ENCODE data around the gene SGK1.

The SGK1 gene

DNA sequence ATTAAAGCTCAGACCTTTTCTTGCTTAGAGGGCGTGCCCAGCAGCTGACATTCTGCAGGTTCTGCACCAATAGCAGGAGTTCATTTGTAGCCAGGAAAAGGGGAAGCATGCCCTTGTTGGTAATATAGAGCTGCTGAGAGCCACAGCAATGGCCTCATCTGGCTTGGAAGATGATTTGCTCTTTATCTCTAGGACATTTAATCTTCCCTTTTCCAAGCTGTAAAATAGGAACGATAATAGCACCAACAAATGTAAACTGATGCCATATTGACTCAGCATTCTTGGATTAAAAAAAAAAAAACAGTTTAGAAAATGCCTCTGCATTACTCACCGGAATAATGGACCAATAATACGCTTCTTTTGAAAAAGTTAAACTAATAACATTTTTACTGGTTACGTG lies 172.1 kb downstream of the SGK1 start:
- Histone ChIP-seq H3K4me3 (no peak overlapping the region), H3K27ac (no peak overlapping the region), H3K36me3 (ENCODE audit: insufficient read depth, low read length) (no peaks in the 10 kb centered on the region), H3K9ac (ENCODE audit: insufficient read length) (no peak overlapping the region), H3K9me3 (ENCODE audit: low read depth, low read length) (no peaks in the 10 kb centered on the region)
- no peak for TF ChIP-seq EZH2 (IDR thresholded peaks at IDR 0.05)
- no peak for TF ChIP-seq FOXP2 (optimal IDR thresholded peaks at IDR 0.05; ENCODE audit: control extremely low read depth, extremely low read length, insufficient read depth)
- no peak for TF ChIP-seq POLR2AphosphoS5 (IDR thresholded peaks at IDR 0.05; ENCODE audit: borderline replicate concordance, low read depth, low read length)
- DNase-seq (ENCODE audit: low read depth, low spot score) = no peak

DNA sequence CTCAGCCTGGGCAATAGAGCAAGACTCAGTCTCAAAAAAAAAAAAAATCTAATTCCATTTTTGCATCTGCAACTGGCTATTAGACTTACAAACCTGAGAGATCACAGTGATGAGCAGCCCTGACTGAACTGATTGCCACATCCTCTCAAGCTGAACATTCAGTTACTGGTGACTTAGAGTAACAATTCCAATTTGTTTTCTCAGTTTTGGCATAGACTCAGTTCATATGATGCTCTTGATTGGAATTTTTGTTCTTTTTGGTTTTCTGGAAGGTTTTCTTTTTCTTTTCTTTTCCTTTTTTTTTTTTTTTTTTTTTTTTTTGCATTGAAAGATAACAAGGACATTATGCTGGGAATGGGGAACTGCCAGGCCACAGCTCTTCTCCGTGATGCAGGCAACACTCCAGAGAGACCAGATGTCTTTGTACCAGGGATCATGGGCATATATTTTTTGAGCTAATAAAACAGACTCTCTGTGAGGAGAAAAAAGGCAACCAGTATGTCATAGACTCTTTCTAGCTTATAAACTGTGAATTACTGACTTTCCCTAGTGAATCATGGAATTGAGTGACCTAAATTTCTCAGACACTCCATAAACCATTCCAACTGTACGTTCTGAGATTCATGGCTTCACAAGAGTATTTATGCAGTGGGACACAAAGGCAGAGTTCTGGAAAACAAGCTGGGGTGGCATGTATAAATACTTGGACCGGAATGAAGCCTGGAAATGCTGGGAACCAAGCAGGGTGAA lies 179.5 kb downstream of the SGK1 start:
- no peak overlapping the region for H3K9ac ChIP-seq (ENCODE audit: insufficient read length)
- no peak overlapping the region for H3K27ac ChIP-seq
- H3K36me3 ChIP-seq (ENCODE audit: insufficient read depth, low read length) = no peaks in the 10 kb centered on the region
- no peak overlapping the region for H3K4me3 ChIP-seq
- H3K9me3 ChIP-seq (ENCODE audit: low read depth, low read length) = no peaks in the 10 kb centered on the region
- TF ChIP-seq EZH2 (IDR thresholded peaks at IDR 0.05) (no peak), POLR2AphosphoS5 (IDR thresholded peaks at IDR 0.05; ENCODE audit: borderline replicate concordance, low read depth, low read length) (no peak), FOXP2 (optimal IDR thresholded peaks at IDR 0.05; ENCODE audit: control extremely low read depth, extremely low read length, insufficient read depth) (no peak)
- DNase-seq (ENCODE audit: low read depth, low spot score) = no peak

DNA sequence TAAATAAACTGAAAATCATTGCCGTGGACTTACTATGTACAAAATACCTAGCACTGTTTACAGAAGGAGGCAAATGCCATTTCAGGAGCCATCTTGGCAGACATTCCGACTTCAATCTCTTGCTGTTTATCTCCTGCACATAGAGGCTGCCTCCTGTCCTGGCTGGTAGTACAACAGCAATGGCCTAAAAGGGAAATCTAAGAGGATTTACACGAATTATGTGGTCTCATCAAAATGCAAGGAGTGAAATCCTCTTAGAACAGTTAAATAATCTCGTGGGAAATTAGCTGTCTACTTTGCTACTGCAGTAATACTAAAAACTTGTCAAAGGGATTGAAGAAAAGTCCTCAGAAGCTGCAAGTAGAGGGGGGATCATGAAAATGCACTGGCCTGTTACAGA lies 183.3 kb downstream of the SGK1 start:
- TF ChIP-seq POLR2AphosphoS5 (IDR thresholded peaks at IDR 0.05; ENCODE audit: borderline replicate concordance, low read depth, low read length) (no peak), FOXP2 (optimal IDR thresholded peaks at IDR 0.05; ENCODE audit: control extremely low read depth, extremely low read length, insufficient read depth) (no peak), EZH2 (IDR thresholded peaks at IDR 0.05) (no peak)

DNA sequence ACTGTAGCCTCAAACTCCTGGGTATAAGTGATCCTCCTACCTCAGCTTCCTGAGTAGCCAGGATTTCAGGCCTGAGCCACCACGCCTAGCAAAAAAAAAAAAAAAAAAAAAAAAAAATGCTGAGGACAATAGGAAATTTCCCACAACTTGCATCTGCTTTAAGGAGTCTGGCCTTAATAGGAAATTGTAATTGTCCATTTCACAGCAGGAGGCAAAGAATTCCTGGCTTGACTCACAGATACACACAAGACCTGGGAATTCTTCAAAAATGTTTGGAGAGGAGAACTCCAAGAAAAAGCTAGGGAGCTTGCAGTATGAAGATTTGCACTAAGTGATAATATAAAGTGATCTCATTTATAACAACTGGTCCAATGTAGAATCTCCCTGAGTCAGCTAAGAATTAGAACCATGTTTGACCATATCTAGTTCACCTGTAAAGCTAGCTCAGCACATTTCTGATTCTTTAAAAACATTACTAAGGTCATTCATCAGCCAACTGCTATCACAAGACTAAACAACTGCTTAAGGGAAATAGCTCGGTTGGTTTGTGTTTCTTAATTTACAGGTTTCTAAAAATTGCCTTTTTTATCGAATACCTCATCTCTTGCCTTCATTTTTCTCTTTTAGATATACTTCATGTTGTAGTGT lies 185.3 kb downstream of the SGK1 start:
- Histone ChIP-seq H3K4me3 (no peak overlapping the region), H3K27ac (no peak overlapping the region), H3K36me3 (ENCODE audit: insufficient read depth, low read length) (no peaks in the 10 kb centered on the region), H3K9me3 (ENCODE audit: low read depth, low read length) (no peaks in the 10 kb centered on the region), H3K9ac (ENCODE audit: insufficient read length) (no peak overlapping the region)
- no peak for DNase-seq (ENCODE audit: low read depth, low spot score)
- TF ChIP-seq FOXP2 (optimal IDR thresholded peaks at IDR 0.05; ENCODE audit: control extremely low read depth, extremely low read length, insufficient read depth) (no peak), POLR2AphosphoS5 (IDR thresholded peaks at IDR 0.05; ENCODE audit: borderline replicate concordance, low read depth, low read length) (no peak), EZH2 (IDR thresholded peaks at IDR 0.05) (no peak)

More for the DNA sequence above, 183.3 kb downstream of the SGK1 start:
- Histone ChIP-seq H3K9ac (ENCODE audit: insufficient read length) (no peak overlapping the region), H3K4me3 (no peak overlapping the region), H3K9me3 (ENCODE audit: low read depth, low read length) (no peaks in the 10 kb centered on the region), H3K36me3 (ENCODE audit: insufficient read depth, low read length) (no peaks in the 10 kb centered on the region), H3K27ac (no peak overlapping the region)
- no peak for DNase-seq (ENCODE audit: low read depth, low spot score)

DNA sequence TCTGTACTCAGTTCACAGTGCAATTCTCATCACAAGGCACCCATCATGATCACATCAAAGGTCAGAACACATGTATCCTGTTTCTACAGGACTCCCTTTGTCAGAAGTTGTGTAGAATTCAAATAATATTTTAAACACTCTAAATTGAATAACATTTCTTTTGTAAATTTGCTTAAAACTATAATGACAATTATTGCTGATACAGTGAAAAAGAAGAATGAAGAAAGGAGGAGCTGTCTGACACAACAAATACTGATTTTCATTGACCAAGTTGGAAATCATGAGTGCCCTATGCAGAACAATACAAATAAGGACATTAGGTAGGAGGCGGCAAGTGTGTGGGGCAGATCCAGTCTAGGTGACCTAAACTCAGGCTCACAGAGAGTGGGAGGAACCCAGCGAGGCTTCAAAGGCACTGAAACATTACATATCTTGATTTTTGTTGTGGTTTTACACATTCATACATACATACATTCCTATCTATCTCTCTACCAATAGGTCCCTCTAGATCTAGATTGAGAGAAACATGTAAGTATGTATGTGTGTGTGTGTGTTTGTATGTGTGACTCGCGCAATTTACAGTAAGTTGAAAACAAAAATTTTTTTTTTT lies 186.3 kb downstream of the SGK1 start:
- no peak for TF ChIP-seq POLR2AphosphoS5 (IDR thresholded peaks at IDR 0.05; ENCODE audit: borderline replicate concordance, low read depth, low read length)
- TF ChIP-seq EZH2 (IDR thresholded peaks at IDR 0.05) = no peak
- TF ChIP-seq FOXP2 (optimal IDR thresholded peaks at IDR 0.05; ENCODE audit: control extremely low read depth, extremely low read length, insufficient read depth) = no peak
- Histone ChIP-seq H3K9ac (ENCODE audit: insufficient read length) (no peak overlapping the region), H3K36me3 (ENCODE audit: insufficient read depth, low read length) (no peaks in the 10 kb centered on the region), H3K4me3 (no peak overlapping the region), H3K9me3 (ENCODE audit: low read depth, low read length) (no peaks in the 10 kb centered on the region), H3K27ac (no peak overlapping the region)
- DNase-seq (ENCODE audit: low read depth, low spot score) = no peak

DNA sequence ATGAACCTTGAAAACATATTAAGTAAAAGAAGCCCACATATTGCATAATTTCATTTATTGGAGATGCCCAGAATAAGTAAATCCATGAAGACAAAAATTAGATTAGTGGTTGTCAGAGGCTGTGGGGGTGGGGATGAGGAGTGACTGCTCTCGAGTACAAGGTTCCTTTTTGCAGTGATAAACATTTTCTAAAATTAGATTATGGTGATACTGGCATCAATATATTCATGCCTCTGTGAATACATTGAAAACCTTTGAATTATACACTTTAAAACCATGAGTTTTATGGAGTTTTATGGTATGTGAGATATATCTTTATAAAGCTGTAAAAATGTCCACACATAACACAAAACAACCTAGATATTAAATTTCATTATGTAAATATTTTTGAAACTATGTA lies 189.8 kb downstream of the SGK1 start:
- DNase-seq (ENCODE audit: low read depth, low spot score) = no peak
- Histone ChIP-seq H3K36me3 (ENCODE audit: insufficient read depth, low read length) (no peaks in the 10 kb centered on the region), H3K4me3 (0 out of 2 replicates have a peak overlapping the region, but pooled peaks have one; percentile 17), H3K9ac (ENCODE audit: insufficient read length) (no peak overlapping the region), H3K9me3 (ENCODE audit: low read depth, low read length) (no peaks in the 10 kb centered on the region), H3K27ac (no peak overlapping the region)
- TF ChIP-seq POLR2AphosphoS5 (IDR thresholded peaks at IDR 0.05; ENCODE audit: borderline replicate concordance, low read depth, low read length) (no peak), EZH2 (IDR thresholded peaks at IDR 0.05) (no peak), FOXP2 (optimal IDR thresholded peaks at IDR 0.05; ENCODE audit: control extremely low read depth, extremely low read length, insufficient read depth) (no peak)

DNA sequence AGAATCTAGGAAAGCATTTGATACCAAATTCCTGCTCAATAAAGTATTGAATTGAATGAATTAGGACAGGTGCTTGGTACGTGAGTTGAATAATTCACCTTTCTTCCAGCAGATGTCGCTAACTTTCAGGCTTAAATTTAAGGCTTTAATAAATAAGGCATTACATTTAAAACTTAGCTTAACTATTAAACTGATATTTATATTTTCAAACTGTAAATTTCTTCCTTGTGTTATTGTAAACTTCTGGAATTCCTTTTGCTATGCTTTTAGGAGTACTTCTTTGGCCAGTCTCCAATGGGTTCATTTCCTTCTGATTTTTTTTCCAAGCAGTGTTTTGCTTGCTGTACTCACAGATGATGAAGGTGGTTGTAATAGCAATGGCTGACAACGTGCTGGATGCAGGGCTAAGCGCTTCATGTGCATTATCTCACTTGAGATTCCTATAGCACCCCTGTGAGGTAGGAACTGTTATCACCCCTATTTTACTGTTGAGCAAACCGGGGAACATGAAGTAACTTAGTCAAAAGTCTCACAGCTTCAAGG lies 194.2 kb downstream of the SGK1 start:
- Histone ChIP-seq H3K36me3 (ENCODE audit: insufficient read depth, low read length) (no peaks in the 10 kb centered on the region), H3K27ac (no peak overlapping the region), H3K4me3 (no peak overlapping the region), H3K9me3 (ENCODE audit: low read depth, low read length) (no peaks in the 10 kb centered on the region), H3K9ac (ENCODE audit: insufficient read length) (no peak overlapping the region)
- no peak for TF ChIP-seq POLR2AphosphoS5 (IDR thresholded peaks at IDR 0.05; ENCODE audit: borderline replicate concordance, low read depth, low read length)
- no peak for TF ChIP-seq EZH2 (IDR thresholded peaks at IDR 0.05)
- no peak for TF ChIP-seq FOXP2 (optimal IDR thresholded peaks at IDR 0.05; ENCODE audit: control extremely low read depth, extremely low read length, insufficient read depth)
- peak; percentile 70 for DNase-seq (ENCODE audit: low read depth, low spot score)

DNA sequence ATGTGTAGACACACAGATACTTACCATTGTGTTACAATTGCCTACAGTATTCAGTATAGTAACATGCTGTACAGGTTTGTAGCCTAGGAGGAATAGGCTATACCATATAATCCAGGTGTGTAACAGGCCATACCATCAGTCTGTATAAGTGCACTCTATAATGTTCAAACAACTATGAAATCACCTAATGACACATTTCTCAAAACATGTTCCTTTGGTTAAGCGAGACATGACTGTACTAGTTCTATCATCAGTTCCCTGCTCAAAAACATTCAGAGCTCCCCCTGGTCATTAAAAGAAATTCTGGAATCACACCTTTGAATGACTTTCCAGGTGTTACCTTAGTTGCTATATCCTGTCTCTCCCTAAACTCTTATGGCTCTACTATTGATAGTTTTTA lies 195.1 kb downstream of the SGK1 start:
- H3K36me3 ChIP-seq (ENCODE audit: insufficient read depth, low read length) = no peaks in the 10 kb centered on the region
- no peak overlapping the region for H3K27ac ChIP-seq
- TF ChIP-seq FOXP2 (optimal IDR thresholded peaks at IDR 0.05; ENCODE audit: control extremely low read depth, extremely low read length, insufficient read depth) = no peak
- TF ChIP-seq EZH2 (IDR thresholded peaks at IDR 0.05) = no peak
- no peak for TF ChIP-seq POLR2AphosphoS5 (IDR thresholded peaks at IDR 0.05; ENCODE audit: borderline replicate concordance, low read depth, low read length)
- H3K4me3 ChIP-seq = no peak overlapping the region
- no peak overlapping the region for H3K9ac ChIP-seq (ENCODE audit: insufficient read length)
- H3K9me3 ChIP-seq (ENCODE audit: low read depth, low read length) = no peaks in the 10 kb centered on the region
- no peak for DNase-seq (ENCODE audit: low read depth, low spot score)
